Stomach (tissue), 4 donors: ENCODE measurements around the gene DNAH1.

ENCODE experiments used
- CTCF ChIP-seq, 7 experiments: fragments of 450-650 bp in 4 of 7; fragments of 200-600 bp in 3 of 7; sonication (generic) in 3 of 7; IDR thresholded peaks; one replicate each; pipeline ENCODE4 v1.5.1; 2016 to 2019; ENCODE audit warnings: antibody characterized with exemption in 7 of 7, control low read depth in 2 of 7, mild to moderate bottlenecking in 1 of 7
- POLR2A ChIP-seq, 4 donors: fragments of 450-650 bp; IDR thresholded peaks; one replicate each; pipeline ENCODE4 v1.6.1; 2016; ENCODE audit warnings: antibody characterized with exemption in 4 of 4, control low read depth in 2 of 4, mild to moderate bottlenecking in 1 of 4, moderate library complexity in 1 of 4

- TF ChIP-seq POLR2A (IDR thresholded peaks at IDR 0.05) (no peak), CTCF (IDR thresholded peaks at IDR 0.05) (no peak)
Observed at GRCh38 chr3:52393131-52393807, 77.2 kb downstream of the DNAH1 start.
